GM11168 (cell line): ENCODE data around the gene LAMTOR4.
"Not testable (repeated sequence)": the region's sequence is repeated elsewhere in the genome, so short reads cannot be mapped to it uniquely, and the experiment has no call there.

ENCODE experiments used
- in situ Hi-C: fragments of 300-500 bp; cut with MboI; formaldehyde crosslinking; loops from one replicate; pipeline ENCODE4 v1.12.0; 2022; ENCODE audit warnings: low sequenced_read_pairs; ENCODE audit not compliant: unreplicated experiment

Gene LAMTOR4

DNA sequence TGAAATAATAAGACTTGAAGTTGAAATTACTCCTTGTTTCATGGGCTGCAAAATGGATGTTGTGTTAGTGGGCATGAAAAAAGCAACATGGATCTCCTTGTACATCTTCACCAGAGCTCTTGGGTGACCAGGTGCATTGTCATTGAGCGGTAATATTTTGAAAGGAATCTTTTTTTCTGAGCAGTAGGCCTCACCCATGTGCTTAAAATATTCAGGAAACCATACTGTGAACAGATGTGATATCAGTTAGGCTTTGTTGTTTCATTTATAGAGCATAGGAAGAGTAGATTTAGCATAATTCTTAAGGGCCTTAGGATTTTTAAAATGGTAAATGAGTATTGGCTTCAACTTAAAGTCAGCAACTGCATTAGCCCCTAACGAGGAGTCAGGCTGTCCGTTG, 44.3 kb downstream of the LAMTOR4 start:
- in situ Hi-C loops: no loop called here

- in situ Hi-C loops: no loop called here
Measured at GRCh38 chr7:100195222-100195621, 46.5 kb downstream of the LAMTOR4 start.

DNA sequence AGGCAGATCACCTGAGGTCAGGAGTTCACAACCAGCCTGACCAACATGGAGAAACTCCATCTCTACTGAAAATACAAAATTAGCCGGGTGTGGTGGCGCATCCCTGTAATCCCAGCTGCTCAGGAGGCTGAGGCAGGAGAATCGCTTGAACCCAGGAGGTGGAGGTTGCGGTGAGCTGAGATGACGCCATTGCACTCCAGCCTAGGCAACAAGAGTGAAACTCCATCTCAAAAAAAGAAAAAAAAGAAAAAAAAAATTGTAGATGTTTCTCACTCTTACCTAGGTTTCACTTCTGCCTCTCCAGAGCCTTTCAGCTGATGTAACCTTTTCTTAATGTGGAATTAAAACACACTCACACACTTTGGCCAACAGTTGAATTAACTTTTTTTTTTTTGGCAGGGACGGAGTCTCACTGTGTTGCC, 47.2 kb downstream of the LAMTOR4 start:
- in situ Hi-C loops: not testable (repeated sequence)

GRCh38 chr7:100198266-100198665, 49.5 kb downstream of the LAMTOR4 start:
- in situ Hi-C loops: no loop called here

- in situ Hi-C loops: no loop called here
Measured at GRCh38 chr7:100200693-100201092, 52.0 kb downstream of the LAMTOR4 start.
